ENCODE results near the gene UBR4. TPM values are rescaled to one million over a fixed set of nuclear protein-coding genes. Genes with fewer than 3 reads are reported as not detected.

UBR4 gene
- total and polyA plus RNA-seq, 12 donors, result 82.3 to 278 (median 119) TPM

DNA sequence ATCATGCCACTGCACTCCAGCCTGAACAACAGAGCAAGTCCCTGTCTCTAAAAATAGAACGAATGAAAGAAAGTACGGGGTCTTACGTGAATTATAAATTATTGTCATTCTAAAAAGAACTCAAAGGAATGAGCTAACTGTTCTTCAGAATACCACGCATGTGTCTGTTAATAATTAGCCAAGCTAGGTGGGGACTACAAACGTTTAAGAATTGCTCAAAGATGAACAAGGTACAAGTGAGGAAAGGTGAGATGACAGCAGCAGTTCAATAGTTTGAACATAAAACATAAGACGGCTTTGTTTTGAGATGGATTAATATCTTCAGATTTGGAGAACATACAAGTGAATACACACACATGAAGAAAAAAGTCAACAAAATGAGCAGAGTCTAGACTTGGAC is 79.6 kb downstream of the UBR4 start:
- DNase-seq, result no peak
- TF ChIP-seq CTCF (IDR thresholded peaks at IDR 0.05) (no peak), POLR2A (IDR thresholded peaks at IDR 0.05) (no peak)
- Histone ChIP-seq H3K27me3 (no peaks in the 10 kb centered on the region), H3K36me3 (replicated peaks in 1 of 2) (peaks cover 0 to 54% of the 10 kb centered on the region in 2 donors), H3K9me3 (replicated peaks in 1 of 3) (peaks cover 0 to 6% (median 0%) of the 10 kb centered on the region in 3 donors), H3K27ac (no peak overlapping the region), H3K4me1 (replicated peaks in 1 of 2) (peaks cover 6 to 12% of the 10 kb centered on the region in 2 donors), H3K4me3 (no peak overlapping the region)
- intact Hi-C loops (cut with DNase I), result no loop called here
- 64 to 75% (median 70%) methylated on average over 6 of the region's 6 CpGs for WGBS, 4 donors

GRCh38 chr1:19128968-19129514 is 81.0 kb downstream of the UBR4 start:
- H3K9me3 ChIP-seq (replicated peaks in 1 of 3), result peaks cover 0 to 6% (median 0%) of the 10 kb centered on the region in 3 donors
- peak overlapping the region in 1 of 5 donors; percentile 0 for H3K27ac ChIP-seq
- peaks cover 4 to 12% of the 10 kb centered on the region in 2 donors for H3K4me1 ChIP-seq (replicated peaks in 1 of 2)
- no peak overlapping the region for H3K4me3 ChIP-seq
- WGBS, 4 donors, result 71 to 77% (median 73%) methylated on average over 6 of the region's 6 CpGs
- intact Hi-C loops (cut with DNase I), result no loop called here
- peak in 2 of 7 donors; percentile 15 to 22 for DNase-seq
- H3K36me3 ChIP-seq (replicated peaks in 1 of 2), result peaks cover 0 to 68% of the 10 kb centered on the region in 2 donors
- TF ChIP-seq CTCF (IDR thresholded peaks at IDR 0.05) (no peak), POLR2A (IDR thresholded peaks at IDR 0.05) (no peak)
- H3K27me3 ChIP-seq, result no peaks in the 10 kb centered on the region

DNA sequence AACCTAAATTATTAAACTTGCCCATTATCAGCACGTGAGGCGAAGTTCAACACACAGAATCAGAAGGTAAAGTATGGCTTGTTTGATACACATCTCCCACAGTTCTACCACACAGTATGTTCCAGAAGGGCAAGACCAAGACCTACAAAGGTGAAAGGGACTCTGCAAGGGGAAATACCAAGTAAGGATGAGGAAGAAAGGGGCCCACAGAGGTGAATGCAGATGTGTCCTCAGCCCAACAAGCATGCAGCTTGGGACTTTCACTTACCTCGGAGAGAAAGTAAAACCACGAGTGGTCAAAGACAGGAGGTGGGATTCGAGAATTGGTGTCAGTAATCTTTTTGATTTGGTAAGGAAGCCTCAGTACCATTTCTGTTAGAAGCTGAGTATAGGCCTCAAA is 85.8 kb downstream of the UBR4 start:
- Histone ChIP-seq H3K27me3 (no peaks in the 10 kb centered on the region), H3K4me1 (replicated peaks in 1 of 2) (peaks cover 1 to 4% of the 10 kb centered on the region in 2 donors), H3K9me3 (replicated peaks in 1 of 3) (no peaks in the 10 kb centered on the region), H3K4me3 (no peak overlapping the region), H3K36me3 (replicated peaks in 1 of 2) (peaks cover 0 to 100% of the 10 kb centered on the region in 2 donors), H3K27ac (no peak overlapping the region)
- intact Hi-C loops (cut with DNase I), result no loop called here
- WGBS, 4 donors, result 77 to 83% (median 82%) methylated on average over 5 of the region's 5 CpGs
- no peak for DNase-seq
- TF ChIP-seq POLR2A (IDR thresholded peaks at IDR 0.05) (no peak), CTCF (IDR thresholded peaks at IDR 0.05) (no peak)

DNA sequence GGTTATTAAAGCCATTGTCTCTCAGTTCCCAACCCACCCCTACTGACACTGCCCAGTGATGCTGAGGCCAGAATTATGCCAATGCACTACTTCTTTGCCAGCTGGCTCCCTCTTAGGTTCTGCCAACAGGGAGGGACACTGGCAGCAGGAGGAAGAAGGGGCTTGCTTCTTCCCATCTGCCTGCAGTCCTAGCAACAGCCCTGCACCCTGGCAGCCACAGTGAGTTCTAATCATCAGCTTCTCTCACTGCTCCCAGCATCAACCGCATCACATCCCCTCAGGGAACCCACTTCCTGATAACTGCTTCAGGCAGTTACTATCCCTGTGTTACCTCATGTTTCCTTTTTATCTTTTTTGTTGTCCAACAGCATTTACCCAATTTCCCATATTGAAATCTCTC is 86.2 kb downstream of the UBR4 start:
- H3K27me3 ChIP-seq, result no peaks in the 10 kb centered on the region
- peak in 1 of 7 donors; percentile 57 for DNase-seq
- H3K4me1 ChIP-seq (replicated peaks in 1 of 2), result no peaks in the 10 kb centered on the region
- H3K9me3 ChIP-seq (replicated peaks in 1 of 3), result no peaks in the 10 kb centered on the region
- 65 to 82% (median 68%) methylated on average over 1 of the region's 1 CpG for whole genome bisulfite sequencing, 4 donors
- peaks cover 0 to 100% of the 10 kb centered on the region in 2 donors for H3K36me3 ChIP-seq (replicated peaks in 1 of 2)
- no peak overlapping the region for H3K4me3 ChIP-seq
- no peak overlapping the region for H3K27ac ChIP-seq
- TF ChIP-seq CTCF (IDR thresholded peaks at IDR 0.05) (no peak), POLR2A (IDR thresholded peaks at IDR 0.05) (no peak)
- intact Hi-C loops (cut with DNase I), result no loop called here
